Epithelial cell of prostate (primary cell): ENCODE results near the gene RGS10.
A peak's percentile ranks its signal among the peaks of the same experiment; 100 is the strongest.
"Not testable (repeated sequence)": the region's sequence is repeated elsewhere in the genome, so short reads cannot be mapped to it uniquely, and the experiment has no call there.

Source experiments
- DNase-seq: peaks from one replicate; pipeline ENCODE4 v3.0.0-alpha.2; 2011; ENCODE audit warnings: low read depth, low spot score
- H3K27ac ChIP-seq: fragments of 450-650 bp; 2 replicates; pipeline ENCODE4 v1.5.1; 2017; ENCODE audit warnings: mild to moderate bottlenecking

The RGS10 gene

DNA sequence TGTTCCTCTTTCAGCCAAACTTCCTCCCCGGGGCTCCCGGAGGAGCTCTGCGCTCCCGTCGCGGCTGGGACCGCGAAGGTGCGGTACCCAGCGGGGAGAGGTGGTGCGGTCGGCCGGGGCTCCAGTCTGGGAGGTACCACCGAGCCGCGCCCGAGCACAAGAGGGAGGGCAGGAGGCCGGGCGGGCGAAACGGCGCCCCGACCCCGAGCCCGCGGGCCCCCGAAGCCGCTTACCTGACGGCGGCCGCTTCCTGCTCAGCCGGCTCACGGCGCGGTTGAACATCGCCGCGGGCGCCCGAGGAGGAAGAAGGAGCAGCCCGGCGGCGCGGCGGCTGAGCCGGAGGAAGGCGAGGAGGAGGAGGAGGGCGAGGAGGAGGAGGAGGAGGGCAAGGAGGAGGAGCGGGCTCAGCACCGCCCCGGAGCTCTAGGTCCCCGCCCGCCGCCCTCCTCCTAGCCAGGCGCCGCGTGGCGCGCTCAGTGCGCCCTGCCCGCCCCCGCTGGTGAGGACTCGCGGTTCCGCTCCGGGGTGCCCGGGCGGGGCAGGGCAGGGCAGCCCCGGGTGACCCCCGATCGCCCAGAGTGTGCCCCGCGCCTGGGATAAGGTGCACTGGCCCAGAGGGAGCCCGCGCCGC is at the start of gene RGS10:
RGS10 (minus strand) TSS at position 363 of the 631 bp plus-strand sequence; CDS start at position 282, 81 bp downstream.
- H3K27ac ChIP-seq: peak within 1 kb of the TSS; percentile 33
- DNase-seq: peak; percentile 36

GRCh38 chr10:119588071-119588470 is 45.6 kb upstream of the RGS10 start:
- no peak for DNase-seq
- no peak overlapping the region for H3K27ac ChIP-seq

- DNase-seq: no peak
- H3K27ac ChIP-seq: no peak overlapping the region
These were observed 35.8 kb upstream of the RGS10 start for GRCh38 chr10:119578355-119578754.

DNA sequence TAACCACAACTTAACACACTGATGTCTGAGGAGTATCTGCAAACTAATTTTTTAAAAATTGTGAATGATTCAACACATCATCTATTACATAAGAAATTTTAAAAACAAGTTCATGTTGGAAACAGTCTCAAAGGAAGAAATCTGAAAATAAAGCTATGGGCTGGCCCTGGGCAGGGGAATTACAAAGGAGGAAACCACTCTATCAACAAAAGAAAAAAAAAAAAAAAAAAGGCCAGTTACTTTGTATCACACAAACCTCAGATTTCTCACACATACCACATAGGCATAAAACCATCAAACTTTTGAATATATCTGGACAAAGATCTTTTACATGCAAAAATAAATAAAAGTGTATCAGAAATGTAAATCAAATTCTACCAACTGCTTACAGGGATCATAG is 33.5 kb upstream of the RGS10 start:
- no peak for DNase-seq
- H3K27ac ChIP-seq: no peak overlapping the region

GRCh38 chr10:119575506-119575905 is 33.0 kb upstream of the RGS10 start:
- H3K27ac ChIP-seq: no peak overlapping the region
- DNase-seq: no peak

DNA sequence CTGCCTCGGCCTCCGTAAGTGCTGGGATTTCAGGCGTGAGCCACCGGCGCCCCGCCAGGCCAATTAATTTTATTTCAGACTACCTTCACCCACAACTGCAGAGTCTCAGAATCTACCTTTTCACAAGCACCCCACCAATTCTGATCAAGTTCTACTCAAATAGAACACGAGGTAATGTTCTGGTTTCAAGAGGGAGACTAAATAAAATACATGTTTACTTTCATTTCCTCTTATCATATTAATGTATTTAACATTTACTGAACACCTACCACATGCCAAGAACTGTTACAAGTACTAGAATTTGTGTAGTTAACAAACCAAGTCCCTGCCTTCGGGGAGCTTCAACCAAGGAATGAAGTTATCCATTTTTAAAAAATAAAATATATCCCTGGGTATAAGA is 25.5 kb upstream of the RGS10 start:
- H3K27ac ChIP-seq: no peak overlapping the region
- no peak for DNase-seq

DNA sequence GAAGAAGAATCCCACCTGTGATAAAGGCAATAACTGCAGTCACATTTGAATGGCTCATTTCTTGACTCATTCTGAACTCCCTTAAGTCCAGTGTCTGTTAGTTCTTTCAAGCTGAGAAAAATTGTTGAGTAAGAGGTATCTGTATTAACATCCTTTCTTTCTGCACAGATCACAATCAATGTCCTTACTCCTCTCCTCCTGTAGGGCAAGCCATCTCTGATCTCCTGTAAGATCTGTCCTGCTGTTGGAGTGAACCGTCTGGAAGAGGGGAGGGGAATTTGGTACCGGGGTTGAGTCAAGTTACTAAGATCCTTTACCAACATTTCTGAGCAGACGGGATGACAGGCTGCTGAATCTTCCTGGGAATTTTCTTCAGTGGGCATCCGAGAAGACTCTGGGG is 19.6 kb upstream of the RGS10 start:
- DNase-seq: no peak
- H3K27ac ChIP-seq: no peak overlapping the region

GRCh38 chr10:119559511-119559910 is 17.0 kb upstream of the RGS10 start:
- DNase-seq: not testable (repeated sequence)

GRCh38 chr10:119556081-119556480 is 13.6 kb upstream of the RGS10 start:
- not testable (repeated sequence) for H3K27ac ChIP-seq, DNase-seq

More at GRCh38 chr10:119559511-119559910, 17.0 kb upstream of the RGS10 start:
- H3K27ac ChIP-seq: not testable (repeated sequence)

- no peak overlapping the region for H3K27ac ChIP-seq
- DNase-seq: no peak
These were observed 12.8 kb upstream of the RGS10 start for GRCh38 chr10:119555178-119555784.

- no peak overlapping the region for H3K27ac ChIP-seq
- DNase-seq: no peak
These were observed 8.3 kb upstream of the RGS10 start for GRCh38 chr10:119550827-119551226.

DNA sequence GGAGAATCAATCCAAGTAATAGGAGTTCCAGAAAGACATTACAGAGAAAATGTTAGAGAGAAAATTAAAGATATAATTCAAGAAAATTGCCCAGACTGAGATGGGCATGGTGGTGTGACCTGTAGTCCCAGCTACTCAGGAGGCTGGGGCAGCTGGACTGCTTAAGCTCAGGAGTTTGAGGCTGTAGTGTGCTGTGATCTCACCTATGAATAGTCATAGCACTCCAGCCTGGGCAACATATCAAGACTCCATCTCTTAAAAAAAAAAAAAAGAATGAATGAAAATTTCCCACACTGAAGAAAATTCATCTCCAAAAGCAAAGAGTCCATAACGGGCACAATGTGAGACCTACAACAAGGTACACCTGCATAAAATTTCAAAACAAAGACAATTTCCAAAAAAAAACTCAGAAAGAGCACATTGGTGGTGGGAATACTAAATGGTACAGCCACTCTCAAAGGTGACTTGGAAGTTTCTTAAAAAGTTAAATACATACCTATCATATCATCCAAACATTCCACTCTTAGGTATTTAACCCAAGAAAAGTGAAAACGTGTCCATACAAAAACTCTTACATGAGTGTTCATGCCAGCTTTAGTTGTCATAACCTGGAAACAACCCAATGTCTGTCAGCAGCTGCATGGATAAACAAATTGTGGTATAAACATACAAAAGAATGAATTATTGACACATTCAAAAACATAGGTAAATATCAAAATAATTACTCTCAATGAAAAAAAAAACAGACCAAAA is 6.9 kb upstream of the RGS10 start:
- peak overlapping the region; percentile 68 for H3K27ac ChIP-seq
- peak; percentile 52 for DNase-seq

GRCh38 chr10:119546009-119546408 is 3.5 kb upstream of the RGS10 start:
- DNase-seq: no peak
- H3K27ac ChIP-seq: no peak overlapping the region

GRCh38 chr10:119545310-119545709 is 2.8 kb upstream of the RGS10 start:
- DNase-seq: no peak
- H3K27ac ChIP-seq: no peak overlapping the region

GRCh38 chr10:119543814-119544642 is 1.5 kb upstream of the RGS10 start:
- no peak for DNase-seq
- no peak overlapping the region for H3K27ac ChIP-seq

GRCh38 chr10:119542988-119543813 is 682 bp upstream of the RGS10 start:
- peak overlapping the region; percentile 33 for H3K27ac ChIP-seq
- no peak for DNase-seq

DNA sequence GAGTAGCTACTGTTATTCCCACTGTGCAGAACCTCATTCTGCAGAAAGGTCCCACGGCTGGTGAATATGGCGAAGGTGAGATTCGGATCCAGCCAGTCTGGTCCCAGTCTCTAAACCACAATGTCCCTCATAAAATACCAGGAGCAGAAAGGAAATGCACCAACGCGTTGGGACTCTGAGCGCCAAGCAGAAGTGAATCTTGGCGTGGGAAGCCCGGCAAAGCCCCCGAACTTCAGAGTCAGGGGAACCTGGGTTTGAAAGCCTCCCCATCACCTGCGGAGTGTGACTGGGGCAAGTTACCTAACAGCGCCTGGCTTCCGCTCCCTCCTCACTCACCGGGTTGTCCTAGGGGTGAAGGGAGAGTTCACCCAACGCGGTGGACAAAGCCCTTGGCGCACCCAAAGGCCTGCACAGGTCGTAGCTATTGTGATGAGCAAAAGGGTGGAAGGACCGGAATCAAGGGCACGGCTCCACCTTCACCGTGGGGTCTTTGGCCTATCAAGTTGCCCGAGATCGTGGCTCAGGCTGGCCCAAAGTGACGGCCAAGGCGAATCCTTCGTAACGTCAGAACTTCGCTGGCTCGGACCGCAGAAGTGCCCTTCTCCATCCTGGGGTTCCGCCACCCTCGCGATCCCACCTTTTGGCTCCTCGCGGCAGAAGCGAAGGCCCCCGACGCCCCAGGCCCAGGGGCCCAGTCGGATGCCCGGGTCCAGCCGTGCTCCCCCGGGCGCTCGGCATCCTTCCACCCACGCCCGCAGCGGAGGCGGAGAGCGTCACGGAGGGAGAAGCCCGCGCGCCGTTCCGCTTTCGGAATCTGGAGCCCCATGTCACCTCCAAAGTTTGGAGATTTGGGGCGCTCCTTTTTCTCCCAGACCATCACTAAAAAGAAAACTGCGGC is 811 bp downstream of the RGS10 start:
- DNase-seq: no peak
- no peak overlapping the region for H3K27ac ChIP-seq

GRCh38 chr10:119541046-119541445 is 1.5 kb downstream of the RGS10 start:
- DNase-seq: no peak

DNA sequence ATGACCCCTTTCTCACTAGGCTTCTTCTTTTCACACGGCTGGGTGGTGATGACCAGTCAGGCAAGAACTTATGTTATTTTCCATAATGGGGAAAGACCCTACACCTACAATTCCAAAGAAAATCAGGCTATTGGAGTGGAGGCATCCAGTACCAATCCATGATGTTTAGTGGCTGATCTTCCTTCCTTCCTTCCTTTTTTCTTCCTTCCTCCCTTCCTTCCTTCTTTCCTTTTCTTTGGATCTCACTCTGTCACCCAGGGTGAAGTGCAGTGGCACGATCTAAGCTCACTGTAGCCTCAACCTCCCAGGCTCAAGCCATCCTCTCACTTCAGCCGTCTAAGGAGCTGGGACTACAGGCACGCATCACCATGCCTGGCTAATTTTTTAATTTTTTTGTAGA is 2.5 kb downstream of the RGS10 start:
- H3K27ac ChIP-seq: no peak overlapping the region

More at GRCh38 chr10:119541046-119541445, 1.5 kb downstream of the RGS10 start:
- H3K27ac ChIP-seq: no peak overlapping the region

More for the DNA sequence above, 2.5 kb downstream of the RGS10 start:
- no peak for DNase-seq
